ENCODE results near the gene QPCTL.

DNA sequence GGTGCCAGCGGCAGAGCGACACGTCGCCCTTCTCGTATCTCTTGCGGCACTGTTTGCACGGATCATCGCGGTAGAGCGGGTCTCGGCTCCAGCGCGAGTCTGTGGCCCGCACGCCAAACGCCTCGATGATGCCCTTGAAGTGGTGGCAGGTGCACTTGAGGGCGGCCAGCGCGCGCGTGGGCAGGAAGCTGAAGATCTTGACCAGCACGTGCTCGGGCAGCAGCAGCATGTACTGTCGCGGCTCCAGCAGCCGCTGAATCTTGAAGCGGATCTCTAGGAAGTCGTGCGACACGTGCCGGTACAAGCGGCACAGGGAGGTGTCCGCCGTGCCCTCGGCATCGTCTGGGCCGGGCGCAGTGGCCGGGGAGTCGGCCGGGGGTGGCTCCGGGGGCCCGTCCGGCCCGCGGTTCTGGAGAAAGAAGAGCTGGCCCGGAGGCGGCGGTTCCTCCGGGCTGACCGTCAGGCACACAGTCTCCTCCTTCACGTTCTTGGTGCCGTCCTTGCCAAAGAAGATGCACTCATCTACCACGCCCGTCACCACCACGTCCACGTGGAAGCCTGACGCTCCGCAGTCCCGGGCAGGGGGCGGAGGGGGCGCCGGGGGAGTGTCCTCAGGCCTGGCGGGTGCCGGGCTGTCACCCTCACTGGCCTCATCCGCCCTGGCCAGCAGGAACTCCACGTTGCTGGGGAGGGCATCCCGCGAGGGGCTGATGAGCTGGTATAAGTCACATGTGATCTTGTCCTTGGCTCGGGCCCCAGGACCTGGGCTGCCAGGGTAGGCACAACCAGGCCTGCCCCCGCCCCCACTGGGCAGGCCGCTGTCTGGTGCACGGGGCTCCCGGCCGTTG is 19.6 kb downstream of the QPCTL start:
- TF ChIP-seq EZH2 (IDR thresholded peaks at IDR 0.05) (no peak), POLR2AphosphoS5 (IDR thresholded peaks at IDR 0.05; ENCODE audit: borderline replicate concordance, low read depth, low read length) (no peak), FOXP2 (optimal IDR thresholded peaks at IDR 0.05; ENCODE audit: control extremely low read depth, extremely low read length, insufficient read depth) (no peak)
